ENCODE data around the gene AKR1D1. TPM values are rescaled to one million over a fixed set of nuclear protein-coding genes. Genes with fewer than 3 reads are reported as not detected.

AKR1D1 gene
- total and polyA plus RNA-seq, 2 donors from 2014 or later = not detected

GRCh38 chr7:138125598-138126111, 49.4 kb downstream of the AKR1D1 start:
- Histone ChIP-seq H3K9me3 (ENCODE audit: control insufficient read depth in 2 of 3, insufficient read depth in 1 of 3, low read length in 3 of 3) (no peaks in the 10 kb centered on the region), H3K27ac (ENCODE audit: low read depth in 2 of 2, low read length in 2 of 2) (no peak overlapping the region), H3K9ac (ENCODE audit: low read length in 3 of 3) (no peak overlapping the region), H3K36me3 (ENCODE audit: control insufficient read depth in 2 of 3, insufficient read depth in 3 of 3, low read length in 3 of 3) (no peaks in the 10 kb centered on the region), H3K4me3 (ENCODE audit: low read length in 3 of 3) (no peak overlapping the region), H3K27me3 (ENCODE audit: control insufficient read depth, insufficient read depth, low read length) (no peaks in the 10 kb centered on the region), H3K4me1 (ENCODE audit: control insufficient read depth in 2 of 3, insufficient read depth in 2 of 3, low read depth in 1 of 3, low read length in 3 of 3) (no peaks in the 10 kb centered on the region)
- FAIRE-seq (no peak), DNase-seq (peak in 1 of 5 donors; percentile 3)
- TF ChIP-seq CTCF (IDR thresholded peaks at IDR 0.05; ENCODE audit: borderline replicate concordance, extremely low read depth, insufficient read depth) = no peak
- intact Hi-C loops (cut with DNase I) = no loop called here

GRCh38 chr7:138126928-138127327, 50.7 kb downstream of the AKR1D1 start:
- H3K27ac ChIP-seq (ENCODE audit: low read depth in 2 of 2, low read length in 2 of 2) = no peak overlapping the region
- H3K4me1 ChIP-seq (ENCODE audit: control insufficient read depth in 2 of 3, insufficient read depth in 2 of 3, low read depth in 1 of 3, low read length in 3 of 3) = no peaks in the 10 kb centered on the region
- no peaks in the 10 kb centered on the region for H3K27me3 ChIP-seq (ENCODE audit: control insufficient read depth, insufficient read depth, low read length)
- H3K9me3 ChIP-seq (ENCODE audit: control insufficient read depth in 2 of 3, insufficient read depth in 1 of 3, low read length in 3 of 3) = no peaks in the 10 kb centered on the region
- FAIRE-seq (no peak), DNase-seq (no peak)
- intact Hi-C loops (cut with DNase I) = no loop called here
- no peak overlapping the region for H3K9ac ChIP-seq (ENCODE audit: low read length in 3 of 3)
- no peaks in the 10 kb centered on the region for H3K36me3 ChIP-seq (ENCODE audit: control insufficient read depth in 2 of 3, insufficient read depth in 3 of 3, low read length in 3 of 3)
- H3K4me3 ChIP-seq (ENCODE audit: low read length in 3 of 3) = no peak overlapping the region
- TF ChIP-seq CTCF (IDR thresholded peaks at IDR 0.05; ENCODE audit: borderline replicate concordance, extremely low read depth, insufficient read depth) = no peak

GRCh38 chr7:138127996-138128395, 51.7 kb downstream of the AKR1D1 start:
- DNase-seq (no peak), FAIRE-seq (no peak)
- Histone ChIP-seq H3K9me3 (ENCODE audit: control insufficient read depth in 2 of 3, insufficient read depth in 1 of 3, low read length in 3 of 3) (peaks cover 0 to 3% (median 0%) of the 10 kb centered on the region in 3 donors), H3K36me3 (ENCODE audit: control insufficient read depth in 2 of 3, insufficient read depth in 3 of 3, low read length in 3 of 3) (no peaks in the 10 kb centered on the region), H3K4me1 (ENCODE audit: control insufficient read depth in 2 of 3, insufficient read depth in 2 of 3, low read depth in 1 of 3, low read length in 3 of 3) (no peaks in the 10 kb centered on the region), H3K4me3 (ENCODE audit: low read length in 3 of 3) (no peak overlapping the region), H3K27ac (ENCODE audit: low read depth in 2 of 2, low read length in 2 of 2) (no peak overlapping the region), H3K9ac (ENCODE audit: low read length in 3 of 3) (no peak overlapping the region), H3K27me3 (ENCODE audit: control insufficient read depth, insufficient read depth, low read length) (no peaks in the 10 kb centered on the region)
- intact Hi-C loops (cut with DNase I) = no loop called here
- TF ChIP-seq CTCF (IDR thresholded peaks at IDR 0.05; ENCODE audit: borderline replicate concordance, extremely low read depth, insufficient read depth) = no peak

Data from kidney (tissue), 14 donors.